HG03354 (cell line): Measurements from ENCODE around the gene PLCXD3.

Experiments
- ATAC-seq: cut with Tn5 transposase; IDR thresholded peaks from one replicate; pipeline ENCODE4 v1.9.1; 2021; ENCODE audit warnings: mild to moderate bottlenecking; ENCODE audit not compliant: unreplicated experiment, poor library complexity, severe bottlenecking

PLCXD3 gene

GRCh38 chr5:41510176-41510831 lies at the start of gene PLCXD3:
TSS of gene PLCXD3 (minus strand) at chr5:41510601. CDS start at chr5:41510526, 75 bp downstream.
- no peak for ATAC-seq

- ATAC-seq = no peak
These were observed 48.8 kb upstream of the PLCXD3 start for GRCh38 chr5:41559184-41559583.

DNA sequence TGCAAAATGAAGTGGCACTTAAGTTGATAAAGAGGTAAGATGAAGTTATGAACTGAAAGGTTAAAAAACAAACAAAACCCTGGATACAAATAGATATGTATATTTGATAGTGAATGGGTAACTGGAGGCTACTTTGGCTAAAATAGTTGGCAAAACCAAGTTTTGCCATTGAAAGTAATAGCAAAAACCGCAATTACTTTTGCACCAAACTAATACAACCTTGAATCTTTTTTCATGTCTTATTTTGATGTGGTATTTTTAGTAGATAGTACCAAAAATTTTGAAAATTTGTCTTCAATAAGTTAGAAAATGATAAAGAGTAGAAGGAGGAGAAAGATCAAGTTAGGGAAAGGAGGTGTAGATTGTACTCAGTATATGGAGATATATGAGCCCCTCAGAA lies 47.9 kb upstream of the PLCXD3 start:
- ATAC-seq = no peak

DNA sequence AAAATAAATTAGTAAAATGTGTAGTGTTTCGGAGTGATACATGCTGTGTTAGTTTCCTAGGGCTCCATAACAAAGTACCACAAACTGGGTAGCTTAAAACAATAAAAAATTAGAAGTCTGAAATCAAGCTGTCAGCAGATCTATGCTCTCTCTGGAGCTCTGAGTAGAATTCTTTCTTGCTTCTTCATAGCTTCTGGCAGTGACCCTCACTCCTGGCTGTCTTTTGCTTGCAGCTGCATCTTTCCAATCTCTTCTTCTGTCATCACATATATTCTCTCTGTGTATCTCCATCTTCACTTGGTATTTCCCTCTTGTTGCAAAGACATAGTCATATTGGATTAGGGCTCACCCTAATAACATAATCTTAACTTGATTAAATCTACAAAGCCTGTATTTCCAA lies 37.6 kb upstream of the PLCXD3 start:
- no peak for ATAC-seq

- ATAC-seq = no peak
These were observed 31.8 kb upstream of the PLCXD3 start for GRCh38 chr5:41542183-41542582.

DNA sequence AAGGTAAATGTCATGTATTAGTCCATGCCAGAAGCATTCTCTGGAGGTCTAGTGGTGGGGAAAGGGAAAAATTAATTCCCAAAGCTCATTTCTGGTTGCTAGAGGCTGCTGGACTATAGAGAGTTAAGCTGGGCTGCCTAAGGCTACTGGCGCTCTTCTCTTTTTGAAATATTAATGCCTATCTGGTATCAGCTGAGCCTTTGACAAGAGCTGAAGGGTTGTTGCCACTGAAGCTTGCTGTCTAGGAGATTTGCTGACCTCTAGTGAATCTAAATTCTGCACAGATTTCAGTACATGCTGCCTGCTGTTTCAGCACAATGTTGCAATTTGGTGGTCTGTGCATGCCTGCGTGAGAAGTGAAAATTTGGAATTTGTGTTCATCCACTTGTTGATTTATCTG lies 29.1 kb upstream of the PLCXD3 start:
- no peak for ATAC-seq

DNA sequence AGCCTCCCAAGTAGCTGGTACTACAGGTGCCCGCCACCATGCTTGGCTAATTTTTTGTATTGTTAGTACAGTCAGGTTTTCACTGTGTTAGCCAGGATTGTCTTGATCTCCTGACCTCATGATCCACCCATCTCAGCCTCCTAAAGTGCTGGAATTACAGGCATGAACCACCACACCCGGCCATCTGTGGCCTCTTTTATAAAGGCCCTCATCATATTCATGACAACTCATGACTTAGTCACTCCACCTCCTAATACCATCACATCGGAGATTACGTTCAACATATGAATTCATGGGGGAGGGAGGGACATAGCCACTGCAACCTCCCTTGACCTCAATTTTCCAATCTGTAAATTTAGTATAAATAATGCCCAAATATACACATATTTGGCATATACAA lies 27.2 kb upstream of the PLCXD3 start:
- ATAC-seq = no peak

DNA sequence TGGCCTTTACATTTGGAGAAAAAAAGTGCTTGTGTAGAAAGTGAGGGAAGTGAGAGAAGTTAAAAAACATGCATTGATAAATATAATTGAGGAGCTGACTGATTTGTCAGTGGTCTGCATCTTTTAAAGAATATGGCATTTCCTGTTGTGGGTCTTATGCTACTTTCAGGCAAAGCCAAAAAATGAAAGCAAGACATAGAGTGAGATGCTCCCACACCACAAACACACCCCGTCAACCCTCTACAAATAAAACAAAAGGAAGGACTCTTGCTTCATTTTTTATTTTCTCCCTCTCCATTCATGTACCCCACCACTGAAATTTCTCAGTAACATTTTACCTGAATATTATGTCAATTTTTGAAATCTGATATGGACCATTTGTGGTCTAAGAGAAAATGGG lies 22.1 kb upstream of the PLCXD3 start:
- ATAC-seq = no peak

- ATAC-seq = no peak
These were observed 16.9 kb upstream of the PLCXD3 start for GRCh38 chr5:41527201-41527779.

GRCh38 chr5:41526699-41527098 lies 16.3 kb upstream of the PLCXD3 start:
- ATAC-seq = no peak

- ATAC-seq = no peak
These were observed 13.8 kb upstream of the PLCXD3 start for GRCh38 chr5:41524174-41524573.

- no peak for ATAC-seq
These were observed 11.9 kb upstream of the PLCXD3 start for GRCh38 chr5:41522193-41522786.

GRCh38 chr5:41519801-41520200 lies 9.4 kb upstream of the PLCXD3 start:
- ATAC-seq = no peak

GRCh38 chr5:41517909-41518308 lies 7.5 kb upstream of the PLCXD3 start:
- no peak for ATAC-seq

GRCh38 chr5:41511241-41511640 lies 840 bp upstream of the PLCXD3 start:
- ATAC-seq = no peak

DNA sequence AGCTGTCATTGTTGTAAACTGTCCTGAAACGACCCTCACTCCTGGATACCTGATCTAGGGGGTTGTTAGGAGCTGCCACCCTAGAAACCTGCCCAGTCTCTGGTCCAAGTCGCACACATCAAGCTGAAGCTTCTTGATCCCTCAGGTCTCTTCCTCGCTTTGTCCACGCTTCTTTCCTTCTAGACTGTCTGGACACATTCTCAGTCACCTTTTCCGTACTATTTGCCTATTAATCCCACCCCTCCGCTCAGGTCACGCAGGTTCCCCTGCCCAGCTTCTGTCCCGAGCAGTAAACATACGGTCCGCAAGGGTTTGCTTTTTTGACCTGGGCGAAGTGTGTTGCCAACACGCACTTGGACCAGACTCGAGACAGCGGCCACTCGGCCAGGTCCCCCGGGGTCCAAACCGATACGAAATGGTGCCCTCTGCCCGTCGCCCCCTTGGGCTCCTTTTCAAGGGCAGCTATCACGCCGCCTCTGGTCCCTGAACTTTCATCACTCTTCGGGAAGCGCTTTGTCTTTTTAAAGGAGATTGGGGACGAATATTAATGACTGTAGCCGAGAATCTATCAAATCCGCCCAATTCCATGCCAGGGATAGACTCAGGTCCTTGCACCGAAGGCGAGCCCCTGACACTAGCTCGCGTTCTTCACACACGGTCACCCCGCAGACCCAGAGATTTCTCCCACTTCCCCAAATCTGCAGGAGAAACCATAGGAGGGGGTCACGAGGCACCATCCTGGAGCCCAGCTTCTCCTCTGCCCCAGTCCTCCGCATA lies 814 bp downstream of the PLCXD3 start:
- ATAC-seq = no peak

- no peak for ATAC-seq
These were observed 1.6 kb downstream of the PLCXD3 start for GRCh38 chr5:41508696-41509398.

GRCh38 chr5:41508186-41508585 lies 2.2 kb downstream of the PLCXD3 start:
- no peak for ATAC-seq

DNA sequence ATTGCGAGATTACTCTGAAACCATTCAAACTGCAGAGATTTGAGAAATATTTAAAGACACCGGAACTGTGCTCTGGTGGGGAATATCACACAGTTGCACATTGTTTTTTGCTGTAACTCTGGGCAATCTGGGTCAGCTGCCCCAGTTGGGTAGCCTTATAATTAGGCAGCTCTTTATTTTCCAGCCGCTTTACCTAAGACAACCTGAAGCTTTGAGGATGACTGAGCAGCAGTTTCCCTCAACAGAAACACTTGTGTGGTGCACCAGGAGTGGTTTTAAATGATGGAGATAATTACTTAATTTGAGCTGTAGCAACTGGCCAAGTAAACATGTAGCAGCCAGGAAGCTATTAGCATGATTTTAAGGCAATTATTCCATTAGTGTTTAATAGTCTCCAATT lies 2.9 kb downstream of the PLCXD3 start:
- no peak for ATAC-seq

- no peak for ATAC-seq
These were observed 6.5 kb downstream of the PLCXD3 start for GRCh38 chr5:41503860-41504259.
